Measurements from ENCODE around the gene GSTA1. TPM values are rescaled to one million over a fixed set of nuclear protein-coding genes. Genes with fewer than 3 reads are reported as not detected.
"Not testable (repeated sequence)": the region's sequence is repeated elsewhere in the genome, so short reads cannot be mapped to it uniquely, and the experiment has no call there.

Gene GSTA1
- polyA plus RNA-seq, 1 experiment: not detected

- no peak for DNase-seq (ENCODE audit: low read depth, low spot score)
- TF ChIP-seq CTCF (IDR thresholded peaks at IDR 0.05; ENCODE audit: low read depth, low read length): no peak
- Histone ChIP-seq H3K27ac (ENCODE audit: low read depth, low read length) (no peak overlapping the region), H3K4me3 (ENCODE audit: low read depth, low read length) (no peak overlapping the region), H3K27me3 (ENCODE audit: control insufficient read depth, insufficient read depth, low read length) (peaks cover 3% of the 10 kb centered on the region), H3K9me3 (ENCODE audit: control insufficient read depth, insufficient read depth, low read length) (peaks cover 20% of the 10 kb centered on the region)
- ChIA-PET CTCF (no interaction called here), POLR2A (no interaction called here)
Measured at GRCh38 chr6:52826513-52826912, 22.9 kb upstream of the GSTA1 start.

GRCh38 chr6:52825900-52826459, 22.4 kb upstream of the GSTA1 start:
- POLR2A ChIA-PET; H3K27ac ChIP-seq (ENCODE audit: low read depth, low read length); H3K27me3 ChIP-seq (ENCODE audit: control insufficient read depth, insufficient read depth, low read length); CTCF ChIA-PET; H3K4me3 ChIP-seq (ENCODE audit: low read depth, low read length); DNase-seq (ENCODE audit: low read depth, low spot score): not testable (repeated sequence)
- H3K9me3 ChIP-seq (ENCODE audit: control insufficient read depth, insufficient read depth, low read length): peaks cover 20% of the 10 kb centered on the region

GRCh38 chr6:52825270-52825793, 21.7 kb upstream of the GSTA1 start:
- peaks cover 20% of the 10 kb centered on the region for H3K9me3 ChIP-seq (ENCODE audit: control insufficient read depth, insufficient read depth, low read length)
- H3K27me3 ChIP-seq (ENCODE audit: control insufficient read depth, insufficient read depth, low read length); DNase-seq (ENCODE audit: low read depth, low spot score); H3K4me3 ChIP-seq (ENCODE audit: low read depth, low read length); H3K27ac ChIP-seq (ENCODE audit: low read depth, low read length); POLR2A ChIA-PET; CTCF ChIA-PET: not testable (repeated sequence)

GRCh38 chr6:52821842-52822241, 18.2 kb upstream of the GSTA1 start:
- no peak overlapping the region for H3K27ac ChIP-seq (ENCODE audit: low read depth, low read length)
- no peak overlapping the region for H3K4me3 ChIP-seq (ENCODE audit: low read depth, low read length)
- no peak for DNase-seq (ENCODE audit: low read depth, low spot score)
- H3K27me3 ChIP-seq (ENCODE audit: control insufficient read depth, insufficient read depth, low read length): peaks cover 3% of the 10 kb centered on the region
- POLR2A ChIA-PET: no interaction called here
- TF ChIP-seq CTCF (IDR thresholded peaks at IDR 0.05; ENCODE audit: low read depth, low read length): no peak
- CTCF ChIA-PET: interaction anchor here (0.6 kb wide), 1 partner anchor 414 kb away, joined by 8 read pairs; no protein-coding TSS in a partner anchor
- peaks cover 11% of the 10 kb centered on the region for H3K9me3 ChIP-seq (ENCODE audit: control insufficient read depth, insufficient read depth, low read length)

GRCh38 chr6:52820198-52820597, 16.6 kb upstream of the GSTA1 start:
- Histone ChIP-seq H3K9me3 (ENCODE audit: control insufficient read depth, insufficient read depth, low read length) (peaks cover 6% of the 10 kb centered on the region), H3K27me3 (ENCODE audit: control insufficient read depth, insufficient read depth, low read length) (peaks cover 3% of the 10 kb centered on the region), H3K27ac (ENCODE audit: low read depth, low read length) (no peak overlapping the region), H3K4me3 (ENCODE audit: low read depth, low read length) (no peak overlapping the region)
- DNase-seq (ENCODE audit: low read depth, low spot score): no peak
- ChIA-PET POLR2A (no interaction called here), CTCF (interaction anchor here (1.4 kb wide), 1 partner anchor 177 kb away, joined by 4 read pairs; no protein-coding TSS in a partner anchor)
- no peak for TF ChIP-seq CTCF (IDR thresholded peaks at IDR 0.05; ENCODE audit: low read depth, low read length)

- H3K9me3 ChIP-seq (ENCODE audit: control insufficient read depth, insufficient read depth, low read length): no peaks in the 10 kb centered on the region
- ChIA-PET POLR2A (no interaction called here), CTCF (interaction anchor here (0.6 to 1.1 kb wide), 5 partner anchors 9 to 252 kb away, joined by 3 to 4 read pairs (median 3); no protein-coding TSS in a partner anchor)
- peak; percentile 75 for TF ChIP-seq CTCF (IDR thresholded peaks at IDR 0.05; ENCODE audit: low read depth, low read length)
- H3K4me3 ChIP-seq (ENCODE audit: low read depth, low read length): no peak overlapping the region
- no peak for DNase-seq (ENCODE audit: low read depth, low spot score)
- peaks cover 2% of the 10 kb centered on the region for H3K27me3 ChIP-seq (ENCODE audit: control insufficient read depth, insufficient read depth, low read length)
- no peak overlapping the region for H3K27ac ChIP-seq (ENCODE audit: low read depth, low read length)
Measured at GRCh38 chr6:52815167-52816092, 11.8 kb upstream of the GSTA1 start.

GRCh38 chr6:52814545-52814944, 10.9 kb upstream of the GSTA1 start:
- H3K9me3 ChIP-seq (ENCODE audit: control insufficient read depth, insufficient read depth, low read length); DNase-seq (ENCODE audit: low read depth, low spot score); H3K27ac ChIP-seq (ENCODE audit: low read depth, low read length); H3K27me3 ChIP-seq (ENCODE audit: control insufficient read depth, insufficient read depth, low read length); POLR2A ChIA-PET; H3K4me3 ChIP-seq (ENCODE audit: low read depth, low read length): not testable (repeated sequence)
- CTCF ChIA-PET: interaction anchor here (0.6 kb wide), 1 partner anchor 205 kb away, joined by 3 read pairs; no protein-coding TSS in a partner anchor

GRCh38 chr6:52809777-52810176, 6.2 kb upstream of the GSTA1 start:
- H3K4me3 ChIP-seq (ENCODE audit: low read depth, low read length); H3K27me3 ChIP-seq (ENCODE audit: control insufficient read depth, insufficient read depth, low read length); H3K27ac ChIP-seq (ENCODE audit: low read depth, low read length); POLR2A ChIA-PET; CTCF ChIA-PET; DNase-seq (ENCODE audit: low read depth, low spot score); H3K9me3 ChIP-seq (ENCODE audit: control insufficient read depth, insufficient read depth, low read length): not testable (repeated sequence)
